ENCODE data around the gene ZNF710. TPM values are rescaled to one million over a fixed set of nuclear protein-coding genes. Genes with fewer than 3 reads are reported as not detected.

ZNF710 gene
- total RNA-seq, 4 donors from 2014 or later = 7.3 to 13.2 (median 11.4) TPM

GRCh38 chr15:89999676-90000185 lies 1.4 kb upstream of the ZNF710 start:
- Histone ChIP-seq H3K4me1 (peaks cover 0 to 45% (median 21%) of the 10 kb centered on the region in 3 donors), H3K36me3 (no peaks in the 10 kb centered on the region), H3K27ac (peak overlapping the region in 3 of 4 donors; percentile 79 to 91 (median 90)), H3K4me3 (peak overlapping the region; percentile 81 to 94), H3K27me3 (no peaks in the 10 kb centered on the region), H3K9me3 (no peaks in the 10 kb centered on the region)
- 18 to 58% methylated on average over 7 to 9 of the region's 14 CpGs for WGBS, 2 donors (ENCODE audit: low coverage in 1 of 2)
- no peak for ATAC-seq
- TF ChIP-seq EP300 (IDR thresholded peaks at IDR 0.05) (no peak), POLR2A (IDR thresholded peaks at IDR 0.05) (no peak), POLR2AphosphoS5 (IDR thresholded peaks at IDR 0.05) (no peak)
- TF ChIP-seq, protein P1, sequence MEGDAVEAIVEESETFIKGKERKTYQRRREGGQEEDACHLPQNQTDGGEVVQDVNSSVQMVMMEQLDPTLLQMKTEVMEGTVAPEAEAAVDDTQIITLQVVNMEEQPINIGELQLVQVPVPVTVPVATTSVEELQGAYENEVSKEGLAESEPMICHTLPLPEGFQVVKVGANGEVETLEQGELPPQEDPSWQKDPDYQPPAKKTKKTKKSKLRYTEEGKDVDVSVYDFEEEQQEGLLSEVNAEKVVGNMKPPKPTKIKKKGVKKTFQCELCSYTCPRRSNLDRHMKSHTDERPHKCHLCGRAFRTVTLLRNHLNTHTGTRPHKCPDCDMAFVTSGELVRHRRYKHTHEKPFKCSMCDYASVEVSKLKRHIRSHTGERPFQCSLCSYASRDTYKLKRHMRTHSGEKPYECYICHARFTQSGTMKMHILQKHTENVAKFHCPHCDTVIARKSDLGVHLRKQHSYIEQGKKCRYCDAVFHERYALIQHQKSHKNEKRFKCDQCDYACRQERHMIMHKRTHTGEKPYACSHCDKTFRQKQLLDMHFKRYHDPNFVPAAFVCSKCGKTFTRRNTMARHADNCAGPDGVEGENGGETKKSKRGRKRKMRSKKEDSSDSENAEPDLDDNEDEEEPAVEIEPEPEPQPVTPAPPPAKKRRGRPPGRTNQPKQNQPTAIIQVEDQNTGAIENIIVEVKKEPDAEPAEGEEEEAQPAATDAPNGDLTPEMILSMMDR (IDR thresholded peaks at IDR 0.05) = no peak

GRCh38 chr15:90000186-90001001 lies 730 bp upstream of the ZNF710 start:
- no peaks in the 10 kb centered on the region for H3K36me3 ChIP-seq
- TF ChIP-seq POLR2AphosphoS5 (IDR thresholded peaks at IDR 0.05) (no peak), POLR2A (IDR thresholded peaks at IDR 0.05) (peak in 1 of 2 donors; percentile 8), EP300 (IDR thresholded peaks at IDR 0.05) (no peak)
- no peaks in the 10 kb centered on the region for H3K27me3 ChIP-seq
- ATAC-seq = peak; percentile 11
- peak overlapping the region; percentile 72 to 91 (median 84) for H3K27ac ChIP-seq
- WGBS, 2 donors (ENCODE audit: low coverage in 1 of 2) = no CpG with 5 or more reads among the region's 63 CpGs
- no peaks in the 10 kb centered on the region for H3K9me3 ChIP-seq
- H3K4me3 ChIP-seq = peak overlapping the region; percentile 81 to 94
- H3K4me1 ChIP-seq = peaks cover 0 to 52% (median 26%) of the 10 kb centered on the region in 3 donors

DNA sequence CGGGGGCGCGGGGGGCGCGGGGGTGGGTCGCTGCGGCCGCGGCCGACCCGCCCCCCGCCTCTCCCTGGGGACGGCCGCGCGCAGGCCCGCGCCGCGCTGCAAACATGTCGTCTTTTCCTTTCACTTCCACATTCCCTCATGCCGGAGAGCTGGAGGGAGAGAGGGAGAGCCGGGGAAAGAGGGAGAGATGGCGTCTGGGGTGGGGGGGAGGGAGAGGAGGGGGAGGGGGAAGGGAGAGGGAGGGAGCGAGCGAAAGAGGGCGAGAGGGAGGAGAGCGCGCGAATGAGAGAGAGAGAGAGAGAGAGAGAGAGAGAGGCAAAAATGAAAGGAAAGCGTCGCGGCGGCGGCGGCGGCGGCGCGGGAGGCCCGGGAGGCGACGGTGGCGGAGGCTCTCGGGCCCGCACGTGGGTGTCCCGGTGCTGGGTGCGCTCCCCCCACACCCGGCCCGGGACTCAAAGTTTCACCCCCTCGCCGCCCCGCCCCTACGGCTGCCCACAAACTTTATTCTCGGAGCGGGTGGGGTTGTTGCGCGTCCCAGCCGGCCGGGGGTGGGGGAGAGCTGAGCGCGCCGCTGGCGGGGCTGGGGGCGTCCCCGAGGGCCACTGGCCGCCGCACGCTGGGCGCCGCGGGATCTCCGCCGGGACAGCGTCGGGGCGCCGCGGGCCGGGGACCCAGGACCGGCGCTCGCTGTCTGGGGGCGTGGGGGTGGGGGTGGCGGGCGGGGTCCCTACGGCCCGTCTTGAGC lies 731 bp downstream of the ZNF710 start:
- ATAC-seq = peak; percentile 34

GRCh38 chr15:90002428-90002844 lies 1.3 kb downstream of the ZNF710 start:
- WGBS, 2 donors (ENCODE audit: low coverage in 1 of 2) = 1% methylated on average over 10 of the region's 27 CpGs; no CpG with 5 or more reads in 1 of the 2 donors
- Histone ChIP-seq H3K4me3 (peak overlapping the region; percentile 76 to 94), H3K27ac (peak overlapping the region; percentile 72 to 92 (median 90)), H3K36me3 (no peaks in the 10 kb centered on the region), H3K27me3 (no peaks in the 10 kb centered on the region), H3K9me3 (no peaks in the 10 kb centered on the region), H3K4me1 (peaks cover 0 to 72% (median 28%) of the 10 kb centered on the region in 3 donors)
- ATAC-seq = peak; percentile 15
- no peak for TF ChIP-seq POLR2AphosphoS5 (IDR thresholded peaks at IDR 0.05)
- TF ChIP-seq, protein P1 (IDR thresholded peaks at IDR 0.05) = no peak
- no peak for TF ChIP-seq POLR2A (IDR thresholded peaks at IDR 0.05)
- no peak for TF ChIP-seq EP300 (IDR thresholded peaks at IDR 0.05)

More for the DNA sequence above, 731 bp downstream of the ZNF710 start:
- Histone ChIP-seq H3K27me3 (no peaks in the 10 kb centered on the region), H3K9me3 (no peaks in the 10 kb centered on the region), H3K4me3 (peak overlapping the region; percentile 76 to 94), H3K36me3 (no peaks in the 10 kb centered on the region), H3K4me1 (peaks cover 0 to 66% (median 28%) of the 10 kb centered on the region in 3 donors), H3K27ac (peak overlapping the region; percentile 72 to 92 (median 90))
- 0% methylated on average over 30 of the region's 89 CpGs; no CpG with 5 or more reads in 1 of the 2 donors for WGBS, 2 donors (ENCODE audit: low coverage in 1 of 2)
- TF ChIP-seq POLR2AphosphoS5 (IDR thresholded peaks at IDR 0.05) (no peak), POLR2A (IDR thresholded peaks at IDR 0.05) (no peak), EP300 (IDR thresholded peaks at IDR 0.05) (no peak)
- TF ChIP-seq, protein P1 (IDR thresholded peaks at IDR 0.05) = no peak

DNA sequence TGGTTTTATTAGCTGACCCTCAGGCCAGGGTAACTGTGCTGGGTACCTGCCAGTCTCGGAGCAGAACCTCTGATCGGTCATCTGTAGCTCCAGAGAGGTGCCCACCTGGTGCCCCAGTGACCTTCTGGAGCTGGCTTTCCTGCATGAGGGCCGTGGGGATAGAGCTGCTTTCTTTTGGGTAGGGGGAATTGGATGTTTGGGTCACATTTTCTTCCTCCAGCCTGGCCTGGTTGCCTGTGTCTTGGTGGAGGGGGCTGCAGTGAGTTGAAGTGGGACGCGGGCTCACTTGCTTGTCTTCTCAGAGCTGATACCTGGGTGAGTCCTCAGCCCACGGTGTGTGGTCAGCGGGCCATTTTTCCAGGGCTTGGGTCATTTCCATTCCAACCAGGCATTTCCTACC lies 2.6 kb downstream of the ZNF710 start:
- 80% methylated on average over 2 of the region's 7 CpGs; no CpG with 5 or more reads in 1 of the 2 donors for WGBS, 2 donors (ENCODE audit: low coverage in 1 of 2)
- Histone ChIP-seq H3K4me3 (no peak overlapping the region), H3K9me3 (no peaks in the 10 kb centered on the region), H3K27ac (peak overlapping the region in 3 of 4 donors; percentile 90 to 92 (median 91)), H3K4me1 (peaks cover 0 to 78% (median 28%) of the 10 kb centered on the region in 3 donors), H3K27me3 (no peaks in the 10 kb centered on the region), H3K36me3 (no peaks in the 10 kb centered on the region)
- no peak for TF ChIP-seq POLR2A (IDR thresholded peaks at IDR 0.05)
- TF ChIP-seq EP300 (IDR thresholded peaks at IDR 0.05) = no peak
- TF ChIP-seq POLR2AphosphoS5 (IDR thresholded peaks at IDR 0.05) = no peak
- TF ChIP-seq, protein P1 (IDR thresholded peaks at IDR 0.05) = no peak
- no peak for ATAC-seq
